Purkinje cell (primary cell): ENCODE measurements around the gene UBR3. TPM values are rescaled to one million over a fixed set of nuclear protein-coding genes. Genes with fewer than 3 reads are reported as not detected.

Experiments used
- polyA plus RNA-seq: library from polyadenylated mRNA; unstranded; fragments of >200 nt; fragmentation: Nextera tagmentation; gene quantifications from 2 replicates; pipeline ENCODE4 v1.2.1, GENCODE V29; 2014

Gene UBR3, protein sequence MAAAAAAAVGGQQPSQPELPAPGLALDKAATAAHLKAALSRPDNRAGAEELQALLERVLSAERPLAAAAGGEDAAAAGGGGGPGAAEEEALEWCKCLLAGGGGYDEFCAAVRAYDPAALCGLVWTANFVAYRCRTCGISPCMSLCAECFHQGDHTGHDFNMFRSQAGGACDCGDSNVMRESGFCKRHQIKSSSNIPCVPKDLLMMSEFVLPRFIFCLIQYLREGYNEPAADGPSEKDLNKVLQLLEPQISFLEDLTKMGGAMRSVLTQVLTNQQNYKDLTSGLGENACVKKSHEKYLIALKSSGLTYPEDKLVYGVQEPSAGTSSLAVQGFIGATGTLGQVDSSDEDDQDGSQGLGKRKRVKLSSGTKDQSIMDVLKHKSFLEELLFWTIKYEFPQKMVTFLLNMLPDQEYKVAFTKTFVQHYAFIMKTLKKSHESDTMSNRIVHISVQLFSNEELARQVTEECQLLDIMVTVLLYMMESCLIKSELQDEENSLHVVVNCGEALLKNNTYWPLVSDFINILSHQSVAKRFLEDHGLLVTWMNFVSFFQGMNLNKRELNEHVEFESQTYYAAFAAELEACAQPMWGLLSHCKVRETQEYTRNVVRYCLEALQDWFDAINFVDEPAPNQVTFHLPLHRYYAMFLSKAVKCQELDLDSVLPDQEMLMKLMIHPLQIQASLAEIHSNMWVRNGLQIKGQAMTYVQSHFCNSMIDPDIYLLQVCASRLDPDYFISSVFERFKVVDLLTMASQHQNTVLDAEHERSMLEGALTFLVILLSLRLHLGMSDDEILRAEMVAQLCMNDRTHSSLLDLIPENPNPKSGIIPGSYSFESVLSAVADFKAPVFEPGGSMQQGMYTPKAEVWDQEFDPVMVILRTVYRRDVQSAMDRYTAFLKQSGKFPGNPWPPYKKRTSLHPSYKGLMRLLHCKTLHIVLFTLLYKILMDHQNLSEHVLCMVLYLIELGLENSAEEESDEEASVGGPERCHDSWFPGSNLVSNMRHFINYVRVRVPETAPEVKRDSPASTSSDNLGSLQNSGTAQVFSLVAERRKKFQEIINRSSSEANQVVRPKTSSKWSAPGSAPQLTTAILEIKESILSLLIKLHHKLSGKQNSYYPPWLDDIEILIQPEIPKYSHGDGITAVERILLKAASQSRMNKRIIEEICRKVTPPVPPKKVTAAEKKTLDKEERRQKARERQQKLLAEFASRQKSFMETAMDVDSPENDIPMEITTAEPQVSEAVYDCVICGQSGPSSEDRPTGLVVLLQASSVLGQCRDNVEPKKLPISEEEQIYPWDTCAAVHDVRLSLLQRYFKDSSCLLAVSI (N-terminal part only)
- polyA plus RNA-seq = 78.2 and 86.0 TPM in 2 replicates

GRCh38 chr2:169827272-169828140 lies at the start of gene UBR3:
UBR3 (plus strand) TSS chr2:169827454; CDS start chr2:169827508, 54 bp downstream.

DNA sequence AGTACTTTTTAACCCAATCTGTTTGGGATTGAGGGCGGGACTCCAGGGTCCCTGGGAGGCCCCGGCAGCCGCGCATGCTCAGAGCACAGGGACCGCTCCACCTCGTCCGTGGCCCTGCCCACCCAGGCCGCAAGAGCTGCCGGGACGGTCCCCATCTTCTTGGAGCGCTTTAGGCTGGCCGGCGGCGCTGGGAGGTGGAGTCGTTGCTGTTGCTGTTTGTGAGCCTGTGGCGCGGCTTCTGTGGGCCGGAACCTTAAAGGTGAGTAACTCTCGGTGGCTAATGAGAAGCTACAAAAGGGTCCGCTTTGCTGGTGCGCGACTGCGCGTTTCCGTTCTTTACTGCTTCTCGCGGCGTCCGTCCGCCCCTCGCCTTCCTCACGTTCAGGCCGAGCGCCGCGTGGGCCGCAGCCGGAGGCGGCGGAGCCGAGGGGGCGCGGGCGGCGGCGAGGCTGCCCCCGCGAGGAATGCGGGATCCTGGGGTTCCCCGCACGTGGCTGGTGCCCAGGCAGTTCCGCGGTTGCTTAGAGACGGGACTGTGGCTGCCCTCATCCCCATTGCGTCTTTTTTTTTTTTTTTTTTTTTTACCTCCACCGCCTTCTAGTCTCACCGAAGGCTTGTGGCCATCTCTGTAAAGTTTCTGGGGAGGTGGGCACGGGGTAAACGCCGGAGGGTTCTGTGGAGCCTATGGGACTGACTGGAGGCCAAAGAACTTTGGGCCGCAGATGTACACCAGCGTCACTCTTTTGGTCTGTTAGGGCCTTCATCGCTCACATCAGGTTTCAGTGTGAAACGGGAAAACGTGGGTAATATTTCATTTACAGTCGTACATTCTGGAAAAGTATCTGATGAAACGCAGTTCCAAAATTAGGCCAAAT lies 28.3 kb upstream of the UBR3 start, which contains the start of gene SSB:
Gene SSB (plus strand): TSS at position 154 of the 875 bp plus-strand sequence. CDS start 2,090 bp downstream, outside the sequence.

DNA sequence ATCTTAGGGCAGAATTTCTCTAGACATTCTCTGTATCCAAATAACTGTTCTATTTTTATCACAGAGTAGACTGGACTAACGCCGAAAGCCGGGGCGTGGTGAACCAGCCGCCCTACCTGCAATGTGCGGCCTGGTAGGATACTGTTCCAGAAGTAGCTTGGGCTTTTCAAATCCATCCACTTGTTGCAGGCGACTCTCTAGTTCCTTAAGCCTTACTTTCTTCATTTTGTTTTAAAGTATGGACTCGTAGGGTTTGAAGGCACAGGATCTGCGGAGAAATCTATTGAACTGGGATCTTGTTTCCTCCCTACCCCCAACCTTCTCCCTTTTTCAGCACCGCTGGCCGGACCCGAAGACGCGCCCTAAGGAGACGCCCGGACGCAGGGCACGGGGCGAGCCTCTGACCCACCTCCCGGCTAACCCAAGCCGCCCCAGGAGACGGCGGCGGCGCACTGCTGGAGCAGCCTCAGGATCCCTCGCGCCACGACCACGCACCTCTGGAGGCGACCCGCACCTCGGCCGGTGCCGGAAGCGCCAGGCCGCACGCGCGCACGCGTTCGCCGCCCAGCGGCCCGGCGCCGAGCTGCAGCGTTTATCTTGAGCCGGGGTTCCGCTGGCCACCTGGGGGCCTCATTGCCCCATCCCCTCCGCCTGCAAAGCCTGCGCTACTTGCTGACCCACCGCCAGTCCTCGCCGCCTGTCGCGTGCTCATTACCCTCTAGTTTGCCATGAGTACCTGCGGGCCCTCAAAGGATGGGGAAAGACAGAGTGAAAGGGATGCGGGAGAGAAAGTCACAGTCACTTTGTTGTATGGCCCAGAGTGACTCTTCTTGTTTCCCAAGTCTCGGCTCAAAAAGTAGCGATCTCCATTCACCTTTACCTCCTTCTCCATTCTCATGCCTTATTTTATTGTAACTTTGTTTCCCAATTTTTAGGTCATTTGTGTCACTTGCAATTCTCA lies 2.6 kb upstream of the UBR3 start, which contains the start of gene METTL5:
Gene METTL5 (minus strand): TSS at position 533 of the 961 bp plus-strand sequence. CDS start 308 bp downstream, at position 225.

Other genes starting within 250 kb of the UBR3 start
- gene PPIG, start 243.1 kb upstream of the UBR3 start, polyA plus RNA-seq = 173 and 191 TPM in 2 replicates
- 5.2 and 5.5 TPM in 2 replicates for gene CFAP210, start 133.0 kb upstream of the UBR3 start, polyA plus RNA-seq
- 6.2 and 8.4 TPM in 2 replicates for gene PHOSPHO2, start 133.0 kb upstream of the UBR3 start, polyA plus RNA-seq
- gene KLHL23, start 93.6 kb upstream of the UBR3 start, polyA plus RNA-seq = 5.2 and 9.9 TPM in 2 replicates
- gene SSB, start 28.6 kb upstream of the UBR3 start, polyA plus RNA-seq = 294 and 379 TPM in 2 replicates
- 138 and 152 TPM in 2 replicates for gene METTL5, start 2.5 kb upstream of the UBR3 start, polyA plus RNA-seq